ENCODE results near the gene ZNF804B. TPM values are rescaled to one million over a fixed set of nuclear protein-coding genes. Genes with fewer than 3 reads are reported as not detected.

The ZNF804B gene
- total RNA-seq, 4 donors from 2014 or later = not detected

GRCh38 chr7:88789480-88790064 lies 30.1 kb downstream of the ZNF804B start:
- no peak for TF ChIP-seq CTCF (IDR thresholded peaks at IDR 0.05)
- no peak for ATAC-seq (ENCODE audit: low FRiP score)
- no peak for DNase-seq (ENCODE audit: low spot score)

GRCh38 chr7:88791891-88792290 lies 32.4 kb downstream of the ZNF804B start:
- ATAC-seq (ENCODE audit: low FRiP score) (no peak), DNase-seq (ENCODE audit: low spot score) (no peak)
- no peak for TF ChIP-seq CTCF (IDR thresholded peaks at IDR 0.05)

- no peak for DNase-seq (ENCODE audit: low spot score)
- ATAC-seq (ENCODE audit: low FRiP score) = no peak
- TF ChIP-seq CTCF (IDR thresholded peaks at IDR 0.05) = no peak
Observed at GRCh38 chr7:88792361-88792760, 32.9 kb downstream of the ZNF804B start.

- ATAC-seq (ENCODE audit: low FRiP score) = no peak
- TF ChIP-seq CTCF (IDR thresholded peaks at IDR 0.05) = no peak
- DNase-seq (ENCODE audit: low spot score) = no peak
Observed at GRCh38 chr7:88795553-88795952, 36.1 kb downstream of the ZNF804B start, which contains the start of gene TEX47. Gene TEX47, minus strand, starts transcription at chr7:88795737. Its CDS starts 795 bp downstream, at chr7:88794942.

GRCh38 chr7:88801046-88801445 lies 41.5 kb downstream of the ZNF804B start:
- ATAC-seq (ENCODE audit: low FRiP score) (no peak), DNase-seq (ENCODE audit: low spot score) (no peak)
- TF ChIP-seq CTCF (IDR thresholded peaks at IDR 0.05) = no peak

- ATAC-seq (ENCODE audit: low FRiP score) = no peak
- no peak for TF ChIP-seq CTCF (IDR thresholded peaks at IDR 0.05)
- DNase-seq (ENCODE audit: low spot score) = no peak
Observed at GRCh38 chr7:88806280-88807037, 47.0 kb downstream of the ZNF804B start.

GRCh38 chr7:88818552-88818951 lies 59.1 kb downstream of the ZNF804B start:
- DNase-seq (ENCODE audit: low spot score) = no peak
- ATAC-seq (ENCODE audit: low FRiP score) = no peak
- TF ChIP-seq CTCF (IDR thresholded peaks at IDR 0.05) = no peak
